H1 (cell line): ENCODE results near the gene GPR160. TPM values are rescaled to one million over a fixed set of nuclear protein-coding genes. Genes with fewer than 3 reads are reported as not detected.

Experiments used
- CTCF ChIA-PET: fragments of 300-600 bp; sonication (Branson Sonifier 250); formaldehyde crosslinking; loops from one replicate; lab custom pipeline; 2021; ENCODE audit not compliant: partially characterized antibody; lab: Charles Lee
- POLR2A ChIA-PET: fragments of 300-600 bp; sonication (Branson Sonifier 250); formaldehyde crosslinking; loops from one replicate; lab custom pipeline; 2021; ENCODE audit warnings: inconsistent platforms; ENCODE audit not compliant: partially characterized antibody; lab: Charles Lee
- DNase-seq, 2 experiments: peaks; one replicate each; pipeline versions ENCODE4 v3.0.0 to v3.0.0-alpha.2; 2010 to 2022; ENCODE audit warnings: low spot score in 2 of 2, low read depth in 1 of 2, mixed read lengths in 1 of 2
- FAIRE-seq: peaks from 2 replicates; lab custom pipeline; 2011; peaks lifted over from hg19 to GRCh38; lab: Jason Lieb, UNC
- H2AFZ ChIP-seq: 2 replicates; pipeline ENCODE4 v1.8.1; 2012; ENCODE audit warnings: low read length, inconsistent platforms
- H2AK5ac ChIP-seq: 2 replicates; pipeline ENCODE4 v1.6.1; 2013; ENCODE audit warnings: low read depth, low read length
- H2BK120ac ChIP-seq: replicated peaks from 2 replicates; pipeline ENCODE3; 2013; ENCODE audit warnings: low read depth, low read length, inconsistent platforms
- H2BK12ac ChIP-seq: 2 replicates; pipeline ENCODE4 v1.6.1; 2013; ENCODE audit warnings: low read depth, low read length
- H2BK15ac ChIP-seq: 2 replicates; pipeline ENCODE4 v1.6.1; 2013; ENCODE audit warnings: low read length
- H2BK20ac ChIP-seq: 2 replicates; pipeline ENCODE4 v1.6.1; 2013; ENCODE audit warnings: low read length
- H2BK5ac ChIP-seq: 2 replicates; pipeline ENCODE4 v1.6.1; 2013; ENCODE audit warnings: low read depth, low read length
- H3K14ac ChIP-seq: 2 replicates; pipeline ENCODE4 v1.6.1; 2013; ENCODE audit warnings: inconsistent platforms; ENCODE audit not compliant: insufficient read length
- H3K18ac ChIP-seq: 2 replicates; pipeline ENCODE4 v1.6.1; 2013; ENCODE audit warnings: low read length; ENCODE audit errors: extremely low read depth
- H3K23ac ChIP-seq: 2 replicates; pipeline ENCODE4 v1.6.1; 2013; ENCODE audit warnings: inconsistent platforms; ENCODE audit not compliant: insufficient read length
- H3K23me2 ChIP-seq: 2 replicates; pipeline ENCODE4 v1.6.1; 2013; ENCODE audit warnings: low read depth, low read length
- H3K27ac ChIP-seq: 2 replicates; pipeline ENCODE4 v1.6.1; 2011; ENCODE audit warnings: low read depth, low read length, inconsistent platforms
- H3K27me3 ChIP-seq, 4 experiments: replicated peaks in 1 of 4; 1 replicate in 1 of 4; 2 replicates in 3 of 4; pipeline versions ENCODE4 v1.6.1 to v1.8.1; 2011 to 2013; ENCODE audit warnings: low read length in 3 of 4, mild to moderate bottlenecking in 3 of 4, inconsistent platforms in 2 of 4, mixed read lengths in 2 of 4, moderate library complexity in 1 of 4; ENCODE audit not compliant: control insufficient read depth in 3 of 4, insufficient read depth in 3 of 4; ENCODE audit errors: extremely low read depth in 1 of 4
- H3K36me3 ChIP-seq, 4 experiments: 2 replicates each; pipeline versions ENCODE4 v1.6.1 to v1.8.1; 2011 to 2013; ENCODE audit warnings: mild to moderate bottlenecking in 4 of 4, low read length in 3 of 4, moderate library complexity in 2 of 4, control low read depth in 1 of 4, inconsistent platforms in 1 of 4; ENCODE audit not compliant: insufficient read depth in 4 of 4, control insufficient read depth in 2 of 4
- H3K4ac ChIP-seq: replicated peaks from 2 replicates; pipeline ENCODE3; 2013; ENCODE audit warnings: low read length, low read depth, mixed read lengths, inconsistent platforms; ENCODE audit not compliant: insufficient read length
- H3K4me1 ChIP-seq, 4 experiments: replicated peaks in 1 of 4; 1 replicate in 1 of 4; 2 replicates in 3 of 4; pipeline versions ENCODE4 v1.6.1 to v1.8.1; 2011 to 2013; ENCODE audit warnings: low read length in 3 of 4, inconsistent platforms in 2 of 4, mixed read lengths in 1 of 4; ENCODE audit not compliant: insufficient read depth in 4 of 4, control insufficient read depth in 3 of 4
- H3K4me2 ChIP-seq, 2 experiments: 2 replicates each; pipeline versions ENCODE4 v1.6.1 to v1.8.1; 2011 to 2013; ENCODE audit warnings: low read depth in 2 of 2, low read length in 2 of 2, control low read depth in 1 of 2, inconsistent platforms in 1 of 2, mild to moderate bottlenecking in 1 of 2; ENCODE audit not compliant: insufficient read depth in 1 of 2
- H3K4me3 ChIP-seq, 4 experiments: fragments of 200-600, 300-600 bp in 1 of 4; sonication (generic), shearing (Covaris generic), sonication (Bioruptor Twin) in 1 of 4; 2 replicates each; pipeline versions ENCODE4 v1.5.1 to v1.8.1; 2011 to 2016; ENCODE audit warnings: low read length in 4 of 4, low read depth in 3 of 4, control low read depth in 2 of 4, inconsistent platforms in 2 of 4, mild to moderate bottlenecking in 2 of 4, mixed read lengths in 1 of 4, moderate library complexity in 1 of 4; ENCODE audit not compliant: insufficient read depth in 2 of 4; ENCODE audit errors: extremely low read depth in 1 of 4
- H3K56ac ChIP-seq: replicated peaks from 2 replicates; pipeline ENCODE3; 2013; ENCODE audit warnings: low read depth, mild to moderate bottlenecking, mixed read lengths, low read length, inconsistent platforms; ENCODE audit not compliant: insufficient read length
- H3K79me1 ChIP-seq: 2 replicates; pipeline ENCODE4 v1.6.1; 2013; ENCODE audit warnings: low read depth, low read length, control low read depth
- H3K79me2 ChIP-seq, 2 experiments: 2 replicates each; pipeline versions ENCODE4 v1.6.1 to v1.8.1; 2012 to 2013; ENCODE audit warnings: low read length in 2 of 2, mild to moderate bottlenecking in 2 of 2, inconsistent platforms in 1 of 2; ENCODE audit not compliant: insufficient read depth in 2 of 2, control insufficient read depth in 1 of 2
- H3K9ac ChIP-seq, 4 experiments: replicated peaks in 1 of 4; 1 replicate in 1 of 4; 2 replicates in 3 of 4; pipeline versions ENCODE4 v1.6.1 to v1.8.1; 2011 to 2013; ENCODE audit warnings: low read depth in 3 of 4, low read length in 3 of 4, control low read depth in 2 of 4, mild to moderate bottlenecking in 2 of 4, moderate library complexity in 2 of 4, inconsistent platforms in 1 of 4; ENCODE audit errors: extremely low read depth in 1 of 4
- H3K9me3 ChIP-seq, 2 experiments: 2 replicates each; pipeline versions ENCODE4 v1.6.1 to v1.8.1; 2012 to 2013; ENCODE audit warnings: mild to moderate bottlenecking in 2 of 2, moderate library complexity in 2 of 2, control low read depth in 1 of 2, inconsistent platforms in 1 of 2, low read depth in 1 of 2, low read length in 1 of 2, mixed read lengths in 1 of 2; ENCODE audit not compliant: insufficient read depth in 2 of 2
- H4K20me1 ChIP-seq, 2 experiments: replicated peaks in 1 of 2; 2 replicates each; pipeline versions ENCODE3 to v1.8.1; 2011 to 2013; ENCODE audit warnings: inconsistent platforms in 2 of 2, low read length in 2 of 2, mild to moderate bottlenecking in 1 of 2; ENCODE audit not compliant: insufficient read depth in 2 of 2, control insufficient read depth in 1 of 2
- H4K5ac ChIP-seq: 2 replicates; pipeline ENCODE4 v1.6.1; 2013; ENCODE audit warnings: low read length, low read depth, mixed read lengths, inconsistent platforms; ENCODE audit not compliant: insufficient read length
- H4K8ac ChIP-seq: 2 replicates; pipeline ENCODE4 v1.8.0; 2013; ENCODE audit warnings: mild to moderate bottlenecking, moderate library complexity, low read length, inconsistent platforms; ENCODE audit not compliant: insufficient read depth; ENCODE audit errors: extremely low read depth
- H4K91ac ChIP-seq: replicated peaks from 2 replicates; pipeline ENCODE3; 2013; ENCODE audit warnings: low read length, mixed read lengths, inconsistent platforms; ENCODE audit not compliant: insufficient read length
- ATF3 ChIP-seq: IDR thresholded peaks from 2 replicates; pipeline ENCODE4 v1.6.1; 2011; ENCODE audit warnings: low read depth, mild to moderate bottlenecking, low read length; ENCODE audit not compliant: insufficient read depth
- GTF2F1 ChIP-seq: IDR thresholded peaks from 2 replicates; pipeline ENCODE4 v1.6.1; 2012; ENCODE audit warnings: low read depth, low read length, improper control_type of control experiment, borderline replicate concordance
- WGBS, 2 experiments: shearing (Covaris generic) in 1 of 2; methylation state at CpG; one replicate each; pipeline versions ENCODE4 v1.1.6 to v1.1.7; 2013 to 2015; ENCODE audit warnings: low lambda C conversion rate in 2 of 2, mixed read lengths in 2 of 2, inconsistent platforms in 1 of 2, low coverage in 1 of 2, missing lambda C conversion rate in 1 of 2; ENCODE audit not compliant: insufficient replicate concordance in 2 of 2, insufficient coverage in 1 of 2, insufficient read length in 1 of 2; ENCODE audit errors: extremely low coverage in 1 of 2, missing lambda C conversion rate in 1 of 2; 5-methylcytosine and 5-hydroxymethylcytosine counted together
- polyA plus RNA-seq, 7 experiments: library from polyadenylated mRNA; depleted of rRNA in 3 of 7; stranded (reverse) in 5 of 7; unstranded in 2 of 7; fragments of >200 nt in 5 of 7; fragments of 200-250 nt in 2 of 7; gene quantifications; 1 replicate in 5 of 7; 2 replicates in 1 of 7; 4 replicates in 1 of 7; pipeline versions ENCODE4 v1.2.1 to v1.2.3, GENCODE V29; 2011 to 2013; ENCODE audit warnings: missing spikeins in 2 of 7, mixed read lengths in 2 of 7
- total RNA-seq: library from RNA; stranded (reverse); fragmentation: NEBNext Ultra II Directional; extraction: Animal tissue kit (Norgen Biotek cat#: 25700); gene quantifications from 2 replicates; pipeline ENCODE4 v1.2.1, GENCODE V29; 2021
- TF ChIP-seq, protein P1 (sequence below): IDR thresholded peaks from 2 replicates; pipeline ENCODE4 v1.6.1; 2011; ENCODE audit warnings: low read length, improper control_type of control experiment

Gene GPR160
- total and polyA plus RNA-seq, 2 of the 8 experiments (the other 6 are each of a cell fraction or from before 2014, with no cell fraction given): 14.3 to 16.6 TPM

DNA sequence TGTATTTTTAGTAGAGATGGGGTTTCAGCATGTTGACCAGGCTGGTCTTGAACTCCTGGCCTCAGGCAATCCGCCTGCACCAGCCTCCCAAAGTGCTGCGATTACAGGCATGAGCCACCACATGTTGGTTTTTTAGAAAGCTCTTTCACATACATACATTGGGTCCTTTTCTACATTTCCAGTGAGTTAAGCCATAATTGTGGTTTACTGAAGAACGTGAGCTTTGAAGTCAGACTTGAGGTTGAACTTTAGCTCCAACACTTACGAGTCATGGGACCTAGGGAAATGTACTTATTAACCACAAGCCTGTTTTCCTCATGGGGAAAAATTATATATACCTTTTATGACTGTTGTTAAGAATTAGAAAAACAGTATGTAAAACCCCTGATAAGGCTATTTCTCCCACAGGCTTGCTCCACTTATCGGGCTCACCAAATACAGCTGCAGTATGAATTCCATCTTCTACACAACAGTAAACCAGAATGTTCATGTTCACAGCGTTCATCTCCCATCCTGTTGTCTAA is 39.0 kb downstream of the GPR160 start:
- no peaks in the 10 kb centered on the region for H3K27me3 ChIP-seq
- FAIRE-seq: no peak
- TF ChIP-seq ATF3 (no peak), GTF2F1 (no peak)
- TF ChIP-seq, protein P1, sequence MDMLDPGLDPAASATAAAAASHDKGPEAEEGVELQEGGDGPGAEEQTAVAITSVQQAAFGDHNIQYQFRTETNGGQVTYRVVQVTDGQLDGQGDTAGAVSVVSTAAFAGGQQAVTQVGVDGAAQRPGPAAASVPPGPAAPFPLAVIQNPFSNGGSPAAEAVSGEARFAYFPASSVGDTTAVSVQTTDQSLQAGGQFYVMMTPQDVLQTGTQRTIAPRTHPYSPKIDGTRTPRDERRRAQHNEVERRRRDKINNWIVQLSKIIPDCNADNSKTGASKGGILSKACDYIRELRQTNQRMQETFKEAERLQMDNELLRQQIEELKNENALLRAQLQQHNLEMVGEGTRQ: no peak

More for the DNA sequence above, 39.0 kb downstream of the GPR160 start:
- Histone ChIP-seq H3K79me2 (no peaks in the 10 kb centered on the region), H3K14ac (no peak overlapping the region), H3K18ac (no peak overlapping the region), H4K20me1 (no peaks in the 10 kb centered on the region), H3K4me3 (no peak overlapping the region), H2BK15ac (no peak overlapping the region), H4K8ac (no peak overlapping the region), H3K27ac (no peak overlapping the region), H2AK5ac (no peak overlapping the region), H3K79me1 (no peaks in the 10 kb centered on the region), H4K91ac (no peak overlapping the region), H2AFZ (no peak overlapping the region), H2BK12ac (no peak overlapping the region), H3K4me2 (no peak overlapping the region), H2BK20ac (no peak overlapping the region), H2BK5ac (no peak overlapping the region), H3K56ac (no peak overlapping the region), H3K9ac (no peak overlapping the region), H3K23me2 (no peaks in the 10 kb centered on the region), H2BK120ac (no peak overlapping the region), H3K4me1 (peaks cover 0 to 2% (median 0%) of the 10 kb centered on the region in 4 experiments; a peak in 1 of 7 replicates), H3K23ac (no peak overlapping the region), H3K9me3 (no peaks in the 10 kb centered on the region), H3K4ac (no peak overlapping the region), H4K5ac (no peak overlapping the region), H3K36me3 (no peaks in the 10 kb centered on the region)
- ChIA-PET POLR2A (no interaction called here), CTCF (interaction anchor here (0.6 to 4.5 kb wide), 8 partner anchors 14 to 607 kb away, joined by 3 to 34 read pairs (median 4); no protein-coding TSS in a partner anchor)
- WGBS, 2 experiments: 93% methylated on average over 6 of the region's 6 CpGs; no CpG with 5 or more reads in 1 of the 2 experiments
- no peak for DNase-seq
